GM20000 (cell line): ENCODE measurements around the gene PMIS2.

Experiments used
- DNase-seq: peaks from one replicate; pipeline ENCODE4 v3.0.0; 2012; ENCODE audit warnings: low spot score
- CTCF ChIP-seq: IDR thresholded peaks from 2 replicates; pipeline ENCODE4 v1.5.1; 2012; ENCODE audit warnings: mild to moderate bottlenecking, control low read depth; ENCODE audit errors: extremely low read depth, missing control alignments

The PMIS2 gene

GRCh38 chr19:35552534-35553384, 33.2 kb upstream of the PMIS2 start:
- TF ChIP-seq CTCF: no peak
- no peak for DNase-seq

- no peak for TF ChIP-seq CTCF
- no peak for DNase-seq
These were observed 32.5 kb upstream of the PMIS2 start for GRCh38 chr19:35553385-35554000.

GRCh38 chr19:35554076-35554475, 31.9 kb upstream of the PMIS2 start:
- TF ChIP-seq CTCF: no peak
- no peak for DNase-seq

GRCh38 chr19:35555301-35556005, 30.5 kb upstream of the PMIS2 start:
- TF ChIP-seq CTCF: no peak
- DNase-seq: peak; percentile 64

- DNase-seq: no peak
- TF ChIP-seq CTCF: no peak
These were observed 29.9 kb upstream of the PMIS2 start for GRCh38 chr19:35556025-35556590.

GRCh38 chr19:35556846-35557538, 29.0 kb upstream of the PMIS2 start:
- DNase-seq: no peak

More at GRCh38 chr19:35556846-35557538, 29.0 kb upstream of the PMIS2 start:
- no peak for TF ChIP-seq CTCF
